IPS DF 4.7 (cell line): ENCODE results near the gene SAMD7.

Experiments used
- DNase-seq: peaks from one replicate; pipeline ENCODE4 v3.0.0-alpha.2; 2013; ENCODE audit warnings: low spot score; ENCODE audit errors: extremely low read depth

Gene SAMD7

GRCh38 chr3:169965562-169966427 lies 54.4 kb downstream of the SAMD7 start:
- no peak for DNase-seq

- peak; percentile 53 for DNase-seq
Observed at GRCh38 chr3:169966428-169966950, 55.1 kb downstream of the SAMD7 start, which contains the start of gene SEC62. TSS of gene SEC62 (plus strand) at chr3:169966807. CDS start at chr3:169966823, 16 bp downstream.

- DNase-seq: no peak
Observed at GRCh38 chr3:169966951-169967915, 55.9 kb downstream of the SAMD7 start.

- no peak for DNase-seq
Observed at GRCh38 chr3:169968224-169968885, 57.0 kb downstream of the SAMD7 start.

GRCh38 chr3:169969174-169970095 lies 58.1 kb downstream of the SAMD7 start:
- DNase-seq: no peak

- no peak for DNase-seq
Observed at GRCh38 chr3:169970847-169971246, 59.5 kb downstream of the SAMD7 start.

GRCh38 chr3:169971522-169971921 lies 60.1 kb downstream of the SAMD7 start:
- no peak for DNase-seq

GRCh38 chr3:169980055-169980454 lies 68.7 kb downstream of the SAMD7 start:
- no peak for DNase-seq

GRCh38 chr3:169984292-169984691 lies 72.9 kb downstream of the SAMD7 start:
- DNase-seq: no peak
